Naive thymus-derived CD8-positive, alpha-beta T cell (primary cell): ENCODE results near the gene SLC10A7. TPM values are rescaled to one million over a fixed set of nuclear protein-coding genes. Genes with fewer than 3 reads are reported as not detected.

Source experiments
- ATAC-seq, 2 donors: fragments of 150-1000 bp; cut with Tn5 transposase in 1 of 2; sonication (Bioruptor Pico), chemical (Tn5 transposase) in 1 of 2; 1 replicate in 1 of 2; 2 replicates in 1 of 2; pipeline ENCODE4 v1.10.0; 2021; ENCODE audit warnings: mild to moderate bottlenecking in 2 of 2, moderate library complexity in 2 of 2
- POLR2A ChIA-PET: fragments of 350-600 bp; sonication (Branson Sonifier 250); formaldehyde crosslinking; loops from one replicate; lab custom pipeline; 2021; ENCODE audit warnings: antibody characterized with exemption; lab: Charles Lee
- DNase-seq, 10 donors: peaks; one replicate each; pipeline versions ENCODE4 v3.0.0 to v3.0.0-alpha.2; 2020 to 2022
- H3K27ac Mint-ChIP-seq, 10 donors: one replicate each; pipeline ENCODE4 v1.8.0; 2020 to 2022; ENCODE audit warnings: mild to moderate bottlenecking in 10 of 10, mixed read lengths in 10 of 10, moderate library complexity in 4 of 10, inconsistent platforms in 1 of 10
- H3K27me3 Mint-ChIP-seq, 5 donors: one replicate each; pipeline ENCODE4 v1.8.0; 2021 to 2022; ENCODE audit warnings: mixed read lengths in 5 of 5
- H3K36me3 Mint-ChIP-seq, 3 donors: one replicate each; pipeline ENCODE4 v1.8.0; 2020 to 2022; ENCODE audit warnings: mixed read lengths in 3 of 3, mild to moderate bottlenecking in 2 of 3, inconsistent platforms in 1 of 3
- H3K4me1 Mint-ChIP-seq, 4 donors: one replicate each; pipeline ENCODE4 v1.8.0; 2021 to 2022; ENCODE audit warnings: mixed read lengths in 4 of 4
- H3K4me3 Mint-ChIP-seq, 10 donors: one replicate each; pipeline ENCODE4 v1.8.0; 2020 to 2022; ENCODE audit warnings: mild to moderate bottlenecking in 10 of 10, mixed read lengths in 10 of 10, moderate library complexity in 6 of 10, inconsistent platforms in 1 of 10
- H3K9me3 Mint-ChIP-seq, 9 donors: one replicate each; pipeline ENCODE4 v1.8.0; 2020 to 2022; ENCODE audit warnings: mixed read lengths in 9 of 9, mild to moderate bottlenecking in 3 of 9, inconsistent platforms in 1 of 9, moderate library complexity in 1 of 9
- polyA plus RNA-seq, 3 donors: library from polyadenylated mRNA; unstranded; fragments of 300-500 nt; fragmentation: Illumina TruSeq; gene quantifications; one replicate each; pipeline ENCODE4 v1.2.3, GENCODE V29; 2021
- total RNA-seq, 8 experiments: library from RNA in 2 of 8; stranded (reverse) in 2 of 8; gene quantifications; one replicate each; pipeline ENCODE4 v1.2.3 and lab custom pipeline; 2021 to 2026

Gene SLC10A7
- total and polyA plus RNA-seq, 5 experiments from 2014 or later: 7.8 to 14.2 (median 11.4) TPM

DNA sequence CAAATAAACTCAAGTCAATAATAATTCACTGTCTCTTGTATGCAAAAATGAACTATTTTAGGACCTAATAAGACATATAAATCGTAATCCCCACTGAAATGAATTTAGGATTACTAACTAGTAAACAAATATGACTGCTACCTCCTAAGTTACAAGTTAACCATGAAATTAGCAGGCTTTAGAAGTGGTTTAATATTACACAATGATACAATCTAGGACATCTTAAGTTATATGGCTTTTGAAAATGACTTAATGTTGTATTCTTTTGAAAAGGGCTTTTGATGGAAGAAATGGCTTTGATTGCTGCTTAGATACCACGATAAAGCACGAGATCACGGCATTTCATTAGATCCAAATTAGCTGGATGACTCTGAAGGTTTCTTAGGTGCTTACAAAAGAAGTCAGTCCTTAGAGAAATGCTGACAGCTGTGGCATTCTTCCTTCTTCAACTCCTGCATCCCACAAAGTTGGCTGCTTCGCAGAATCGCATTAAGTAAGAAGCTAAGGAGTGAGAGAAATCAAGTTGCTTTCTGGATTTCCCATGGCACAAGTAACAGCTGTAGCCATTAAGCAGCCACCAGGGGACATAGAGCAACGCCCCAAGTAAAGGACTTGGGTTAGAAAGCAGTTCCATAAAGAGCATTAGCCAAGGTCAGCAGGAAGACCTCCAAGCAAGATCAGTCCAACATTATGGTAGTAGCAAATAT is 6.9 kb downstream of the SLC10A7 start:
- DNase-seq: no peak
- peaks cover 0 to 29% (median 26%) of the 10 kb centered on the region in 3 donors for H3K36me3 Mint-ChIP-seq
- no peak overlapping the region for H3K4me3 Mint-ChIP-seq
- POLR2A ChIA-PET: no interaction called here
- peaks cover 4 to 18% (median 11%) of the 10 kb centered on the region in 4 donors for H3K4me1 Mint-ChIP-seq
- no peak for ATAC-seq
- H3K27me3 Mint-ChIP-seq: no peaks in the 10 kb centered on the region
- no peaks in the 10 kb centered on the region for H3K9me3 Mint-ChIP-seq
- H3K27ac Mint-ChIP-seq: no peak overlapping the region

DNA sequence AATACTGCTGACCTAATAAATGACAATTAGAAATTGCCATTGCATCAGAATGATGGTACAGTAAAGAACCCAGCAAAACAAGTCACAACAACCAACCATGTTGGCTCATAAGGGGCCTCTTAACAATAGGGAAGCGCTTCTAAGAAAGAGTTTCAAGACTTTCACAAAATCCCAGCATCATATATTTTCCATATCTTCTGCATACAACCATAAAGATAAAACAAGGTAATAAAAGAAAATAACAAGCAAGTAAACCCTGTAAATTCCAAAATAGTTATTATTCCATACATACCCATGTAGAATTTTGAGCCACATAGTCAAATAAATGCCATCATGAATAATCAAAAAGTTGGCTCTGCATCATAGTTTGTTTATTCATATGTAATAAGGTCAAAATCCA is 8.2 kb downstream of the SLC10A7 start:
- no peak for ATAC-seq
- H3K4me3 Mint-ChIP-seq: no peak overlapping the region

DNA sequence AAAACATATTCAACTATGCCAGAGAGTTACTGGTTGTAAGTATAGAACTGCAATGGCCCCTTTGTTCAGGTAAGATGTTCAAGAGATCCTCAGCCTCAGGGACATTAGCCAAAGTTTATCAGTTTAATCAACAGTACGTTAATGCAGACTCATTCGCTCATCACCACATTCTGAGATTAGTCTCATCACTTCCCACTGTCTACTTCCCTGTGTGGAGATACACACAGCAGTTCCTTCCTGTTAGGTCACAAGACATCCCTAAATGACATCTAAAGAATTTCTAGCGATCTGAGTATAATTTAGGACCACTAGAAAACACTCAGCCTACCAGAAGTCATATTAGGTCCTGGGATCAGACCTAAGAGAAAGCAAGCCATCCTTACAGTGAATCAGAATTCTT is 10.4 kb downstream of the SLC10A7 start:
- ATAC-seq (no peak), DNase-seq (no peak)
- no peaks in the 10 kb centered on the region for H3K27me3 Mint-ChIP-seq
- peaks cover 0 to 10% (median 6%) of the 10 kb centered on the region in 4 donors for H3K4me1 Mint-ChIP-seq
- H3K36me3 Mint-ChIP-seq: peaks cover 7 to 46% (median 36%) of the 10 kb centered on the region in 3 donors
- POLR2A ChIA-PET: no interaction called here
- no peak overlapping the region for H3K27ac Mint-ChIP-seq
- H3K9me3 Mint-ChIP-seq: no peaks in the 10 kb centered on the region
- H3K4me3 Mint-ChIP-seq: no peak overlapping the region

More for the DNA sequence above, 8.2 kb downstream of the SLC10A7 start:
- Mint-ChIP-seq H3K36me3 (peaks cover 0 to 38% (median 36%) of the 10 kb centered on the region in 3 donors), H3K27ac (no peak overlapping the region), H3K4me1 (peaks cover 5 to 20% (median 11%) of the 10 kb centered on the region in 4 donors), H3K9me3 (no peaks in the 10 kb centered on the region), H3K27me3 (no peaks in the 10 kb centered on the region)
- POLR2A ChIA-PET: no interaction called here
- no peak for DNase-seq

DNA sequence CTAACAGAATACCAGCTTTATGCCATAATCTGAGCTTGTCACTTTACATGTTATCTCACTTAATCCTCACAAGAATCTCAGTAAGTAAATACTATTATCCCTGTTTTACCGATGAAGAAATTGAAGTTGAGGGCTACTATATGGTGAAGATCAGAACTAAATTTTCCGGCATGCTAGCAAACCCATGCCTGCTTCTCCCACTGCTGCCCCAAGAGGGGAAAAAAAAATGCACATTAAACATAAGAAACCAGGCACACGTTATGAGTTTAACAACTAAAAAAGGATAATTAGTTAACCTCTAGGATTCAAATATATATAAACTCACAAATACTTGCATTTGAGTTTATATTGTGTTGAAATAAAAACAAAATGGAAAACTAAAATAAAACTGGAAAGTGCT is 10.8 kb downstream of the SLC10A7 start:
- no peak for DNase-seq
- Mint-ChIP-seq H3K27me3 (no peaks in the 10 kb centered on the region), H3K27ac (no peak overlapping the region), H3K9me3 (no peaks in the 10 kb centered on the region), H3K36me3 (peaks cover 7 to 44% (median 33%) of the 10 kb centered on the region in 3 donors), H3K4me3 (no peak overlapping the region), H3K4me1 (peaks cover 0 to 10% (median 6%) of the 10 kb centered on the region in 4 donors)
- ATAC-seq: no peak
- POLR2A ChIA-PET: no interaction called here

DNA sequence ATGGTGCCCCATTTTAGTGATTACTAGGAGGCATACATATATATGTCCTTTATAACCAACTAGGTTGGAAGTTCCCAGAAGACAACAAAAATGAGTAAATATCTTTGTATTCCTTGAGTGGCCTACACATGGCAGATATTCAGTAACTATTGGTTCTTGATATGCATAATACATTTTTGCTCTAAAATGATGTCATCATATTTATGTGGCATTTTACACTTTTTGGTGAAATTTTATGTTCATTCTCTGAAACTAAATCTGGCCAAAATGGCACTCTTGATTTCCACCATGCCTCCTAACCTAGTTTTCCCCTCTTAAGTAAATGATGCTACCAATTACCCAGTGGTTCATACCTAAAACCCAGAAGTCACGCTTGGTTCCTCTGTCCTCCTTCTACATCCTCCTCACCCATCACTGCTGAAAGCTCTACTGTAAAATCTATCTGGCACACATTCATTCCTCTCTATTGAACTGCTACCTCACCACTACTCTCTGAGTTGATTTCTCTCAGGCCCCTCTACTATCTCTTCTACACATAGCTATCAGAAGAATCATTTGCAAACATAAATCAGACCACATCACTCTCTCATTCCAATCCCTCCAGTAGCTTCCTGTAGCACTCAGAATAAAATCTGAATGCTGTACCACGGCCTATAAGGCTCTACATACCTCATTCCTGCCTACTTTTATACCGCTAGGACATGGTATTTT is 13.4 kb downstream of the SLC10A7 start:
- Mint-ChIP-seq H3K27ac (no peak overlapping the region), H3K4me1 (peaks cover 0 to 10% (median 6%) of the 10 kb centered on the region in 4 donors), H3K4me3 (no peak overlapping the region), H3K36me3 (peaks cover 11 to 32% (median 20%) of the 10 kb centered on the region in 3 donors), H3K27me3 (no peaks in the 10 kb centered on the region), H3K9me3 (no peaks in the 10 kb centered on the region)
- DNase-seq (no peak), ATAC-seq (no peak)
- POLR2A ChIA-PET: no interaction called here

DNA sequence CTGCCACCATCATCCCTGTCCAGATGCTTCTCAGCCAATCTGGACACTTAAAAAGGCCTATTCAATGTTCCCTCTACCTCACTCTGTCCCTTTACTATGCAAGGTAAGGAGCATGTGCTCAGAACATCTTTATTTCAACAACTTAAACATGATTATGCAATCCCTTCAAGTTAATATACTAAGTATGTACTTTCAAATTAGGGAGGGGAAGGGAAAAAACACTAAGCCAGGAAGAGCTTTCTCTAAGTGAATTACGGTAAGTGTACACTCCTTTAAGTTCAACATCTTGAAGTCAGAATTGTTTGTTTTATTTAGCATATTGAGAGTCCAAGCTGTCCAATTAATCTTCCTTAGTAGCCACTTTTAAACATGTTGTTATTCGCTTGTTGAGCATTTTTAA is 14.1 kb downstream of the SLC10A7 start:
- POLR2A ChIA-PET: no interaction called here
- H3K27ac Mint-ChIP-seq: no peak overlapping the region
- ATAC-seq: no peak

DNA sequence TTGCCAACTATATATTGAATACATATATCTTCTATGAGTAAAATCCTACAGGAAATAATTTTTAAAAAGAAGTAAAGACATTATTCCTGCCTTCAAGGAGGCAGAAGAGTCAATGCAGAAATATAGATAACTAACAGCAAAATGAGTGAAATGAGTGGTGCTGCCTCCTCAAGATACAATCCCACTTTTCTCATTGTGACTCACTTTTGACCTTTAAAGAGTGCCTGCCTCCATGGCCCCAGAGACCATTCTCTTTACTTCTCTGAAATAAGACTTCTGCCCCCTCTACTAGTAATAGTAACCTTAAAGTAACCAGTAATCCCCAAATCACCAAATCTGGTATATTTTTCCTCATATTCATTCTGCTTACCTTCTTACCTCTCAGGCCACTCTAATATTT is 15.5 kb downstream of the SLC10A7 start:
- Mint-ChIP-seq H3K27ac (no peak overlapping the region), H3K27me3 (no peaks in the 10 kb centered on the region), H3K36me3 (peaks cover 17 to 40% (median 25%) of the 10 kb centered on the region in 3 donors), H3K9me3 (no peaks in the 10 kb centered on the region), H3K4me1 (peaks cover 0 to 10% (median 4%) of the 10 kb centered on the region in 4 donors), H3K4me3 (no peak overlapping the region)
- POLR2A ChIA-PET: no interaction called here
- no peak for ATAC-seq
- no peak for DNase-seq

More for the DNA sequence above, 14.1 kb downstream of the SLC10A7 start:
- no peak for DNase-seq
- Mint-ChIP-seq H3K36me3 (peaks cover 14 to 37% (median 25%) of the 10 kb centered on the region in 3 donors), H3K27me3 (no peaks in the 10 kb centered on the region), H3K4me3 (no peak overlapping the region), H3K9me3 (no peaks in the 10 kb centered on the region), H3K4me1 (peaks cover 0 to 10% (median 6%) of the 10 kb centered on the region in 4 donors)

DNA sequence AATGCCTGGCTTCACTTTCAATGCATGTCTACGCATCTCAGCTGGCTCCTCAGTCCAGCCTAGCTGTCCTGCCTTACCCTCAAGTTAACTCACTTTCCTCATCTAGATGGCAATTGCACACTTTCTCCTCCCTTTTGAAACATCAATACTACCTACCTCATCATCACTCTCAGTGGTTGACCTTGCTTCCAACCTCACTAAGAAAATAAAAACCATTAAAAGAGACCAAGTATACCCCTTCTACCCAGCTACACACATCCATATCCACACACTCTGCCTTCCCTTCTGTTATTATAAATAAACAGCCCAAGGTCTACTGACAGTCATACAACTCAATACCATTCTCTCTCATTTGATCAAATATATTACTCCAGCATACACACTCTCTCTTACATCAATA is 21.5 kb downstream of the SLC10A7 start:
- POLR2A ChIA-PET: no interaction called here
- no peak for ATAC-seq
- no peak overlapping the region for H3K27ac Mint-ChIP-seq

DNA sequence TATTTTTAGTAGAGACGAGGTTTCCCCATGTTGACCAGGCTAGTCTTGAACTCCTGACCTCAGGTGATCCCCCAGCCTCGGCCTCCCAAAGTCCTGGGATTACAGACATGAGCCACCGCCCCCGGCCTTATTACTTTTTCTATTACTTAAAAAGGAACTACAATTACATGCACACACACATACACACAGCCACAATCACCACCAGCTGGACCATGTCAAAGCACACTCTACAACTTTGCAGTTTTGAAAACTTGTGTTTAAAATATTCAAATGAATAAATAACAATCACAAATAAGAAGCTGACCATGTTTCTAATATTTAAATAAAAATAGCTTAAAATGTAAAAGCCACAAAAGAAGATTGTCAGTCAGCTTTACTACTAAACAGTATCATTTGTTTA is 23.4 kb downstream of the SLC10A7 start:
- POLR2A ChIA-PET: no interaction called here
- H3K27ac Mint-ChIP-seq: no peak overlapping the region
- H3K36me3 Mint-ChIP-seq: peaks cover 5 to 18% (median 17%) of the 10 kb centered on the region in 3 donors

More for the DNA sequence above, 21.5 kb downstream of the SLC10A7 start:
- H3K36me3 Mint-ChIP-seq: peaks cover 9 to 17% (median 16%) of the 10 kb centered on the region in 3 donors
- H3K9me3 Mint-ChIP-seq: no peaks in the 10 kb centered on the region
- peaks cover 2 to 23% (median 15%) of the 10 kb centered on the region in 4 donors for H3K4me1 Mint-ChIP-seq
- no peak for DNase-seq
- H3K27me3 Mint-ChIP-seq: no peaks in the 10 kb centered on the region
- no peak overlapping the region for H3K4me3 Mint-ChIP-seq

DNA sequence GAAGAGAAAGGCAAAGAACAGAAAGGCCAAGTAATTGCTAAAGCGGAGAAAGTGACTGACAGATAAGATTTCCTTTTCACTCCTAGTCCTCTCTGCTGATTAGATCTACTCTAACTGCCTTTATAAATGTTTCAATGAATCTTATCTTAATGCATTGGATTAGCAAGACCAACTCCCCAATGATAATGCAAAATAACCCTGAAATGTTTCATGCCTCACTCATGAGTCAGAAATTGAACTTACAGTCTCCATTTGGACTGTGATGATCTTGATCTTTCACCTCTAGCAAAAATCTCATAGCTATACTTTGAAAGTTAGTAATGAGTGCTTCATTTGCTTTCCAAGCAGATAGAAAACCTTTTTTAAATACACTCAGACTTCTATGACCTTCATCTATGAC is 26.5 kb downstream of the SLC10A7 start:
- ATAC-seq: no peak
- H3K36me3 Mint-ChIP-seq: peaks cover 6 to 13% (median 11%) of the 10 kb centered on the region in 3 donors
- DNase-seq: no peak
- peak overlapping the region in 3 of 10 donors; percentile 12 to 79 (median 44) for H3K27ac Mint-ChIP-seq
- POLR2A ChIA-PET: no interaction called here
- H3K4me3 Mint-ChIP-seq: no peak overlapping the region
- H3K4me1 Mint-ChIP-seq: peaks cover 11 to 38% (median 24%) of the 10 kb centered on the region in 4 donors
- no peaks in the 10 kb centered on the region for H3K27me3 Mint-ChIP-seq
- no peaks in the 10 kb centered on the region for H3K9me3 Mint-ChIP-seq

More for the DNA sequence above, 23.4 kb downstream of the SLC10A7 start:
- Mint-ChIP-seq H3K4me1 (peaks cover 4 to 26% (median 15%) of the 10 kb centered on the region in 4 donors), H3K27me3 (no peaks in the 10 kb centered on the region), H3K4me3 (no peak overlapping the region), H3K9me3 (no peaks in the 10 kb centered on the region)
- ATAC-seq (no peak), DNase-seq (no peak)

DNA sequence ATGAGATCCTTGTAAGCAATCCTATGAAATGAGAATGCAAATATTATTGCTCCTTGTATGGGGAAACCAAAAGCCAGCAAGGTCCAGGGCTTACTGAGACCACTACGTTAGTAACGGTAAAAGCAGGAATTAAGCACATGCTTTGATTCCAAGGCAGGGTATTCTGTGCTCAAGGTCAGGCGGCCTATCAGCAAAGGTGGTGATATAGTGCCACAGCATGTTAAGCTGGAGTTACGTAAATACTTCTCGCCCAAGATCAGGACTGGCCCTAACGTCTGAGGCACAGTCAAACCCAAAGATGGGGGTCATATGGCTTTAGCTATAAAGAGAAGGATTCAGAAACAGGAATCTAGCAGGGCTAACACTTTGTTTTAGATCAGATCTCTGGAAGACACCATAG is 27.6 kb downstream of the SLC10A7 start:
- H3K27me3 Mint-ChIP-seq: no peaks in the 10 kb centered on the region
- peaks cover 6 to 13% (median 11%) of the 10 kb centered on the region in 3 donors for H3K36me3 Mint-ChIP-seq
- POLR2A ChIA-PET: interaction anchor here (0.6 kb wide), 1 partner anchor 26 kb away, joined by 3 read pairs; no protein-coding TSS in a partner anchor
- H3K4me1 Mint-ChIP-seq: peaks cover 11 to 47% (median 30%) of the 10 kb centered on the region in 4 donors
- H3K9me3 Mint-ChIP-seq: no peaks in the 10 kb centered on the region
- H3K4me3 Mint-ChIP-seq: no peak overlapping the region
- ATAC-seq: no peak
- peak overlapping the region in 2 of 10 donors; percentile 12 to 32 for H3K27ac Mint-ChIP-seq
- no peak for DNase-seq

DNA sequence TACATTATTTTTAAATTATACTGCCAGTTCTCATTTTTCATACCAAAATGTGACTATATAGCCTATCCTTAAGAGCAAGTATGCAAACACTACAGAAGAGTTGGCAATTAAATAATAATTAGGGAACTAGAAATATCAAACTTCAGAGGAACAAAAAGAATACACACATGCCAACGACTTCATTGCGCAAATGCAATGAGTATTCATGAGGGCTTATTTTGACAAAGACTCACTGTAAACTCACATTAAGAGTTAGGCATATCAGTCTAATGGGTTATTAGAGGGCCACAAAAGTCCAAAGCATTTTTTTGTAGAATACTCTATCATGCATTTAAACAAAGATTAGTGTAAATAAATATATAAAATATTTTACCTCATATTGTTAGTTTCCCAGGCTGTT is 31.6 kb downstream of the SLC10A7 start:
- POLR2A ChIA-PET: no interaction called here
- H3K9me3 Mint-ChIP-seq: peaks cover 0 to 9% (median 0%) of the 10 kb centered on the region in 9 donors
- H3K27me3 Mint-ChIP-seq: no peaks in the 10 kb centered on the region
- H3K4me1 Mint-ChIP-seq: peaks cover 18 to 42% (median 35%) of the 10 kb centered on the region in 4 donors
- peak overlapping the region in 1 of 10 donors; percentile 48 for H3K27ac Mint-ChIP-seq
- peaks cover 11 to 28% (median 25%) of the 10 kb centered on the region in 3 donors for H3K36me3 Mint-ChIP-seq
- DNase-seq: no peak
- ATAC-seq: no peak
- H3K4me3 Mint-ChIP-seq: no peak overlapping the region
